ENCODE data around the gene KLHL22. TPM values are rescaled to one million over a fixed set of nuclear protein-coding genes. Genes with fewer than 3 reads are reported as not detected.
"Not testable (repeated sequence)": the region's sequence is repeated elsewhere in the genome, so short reads cannot be mapped to it uniquely, and the experiment has no call there.

KLHL22 gene
- total RNA-seq, 1 donor from 2014 or later, result 44.7 TPM

DNA sequence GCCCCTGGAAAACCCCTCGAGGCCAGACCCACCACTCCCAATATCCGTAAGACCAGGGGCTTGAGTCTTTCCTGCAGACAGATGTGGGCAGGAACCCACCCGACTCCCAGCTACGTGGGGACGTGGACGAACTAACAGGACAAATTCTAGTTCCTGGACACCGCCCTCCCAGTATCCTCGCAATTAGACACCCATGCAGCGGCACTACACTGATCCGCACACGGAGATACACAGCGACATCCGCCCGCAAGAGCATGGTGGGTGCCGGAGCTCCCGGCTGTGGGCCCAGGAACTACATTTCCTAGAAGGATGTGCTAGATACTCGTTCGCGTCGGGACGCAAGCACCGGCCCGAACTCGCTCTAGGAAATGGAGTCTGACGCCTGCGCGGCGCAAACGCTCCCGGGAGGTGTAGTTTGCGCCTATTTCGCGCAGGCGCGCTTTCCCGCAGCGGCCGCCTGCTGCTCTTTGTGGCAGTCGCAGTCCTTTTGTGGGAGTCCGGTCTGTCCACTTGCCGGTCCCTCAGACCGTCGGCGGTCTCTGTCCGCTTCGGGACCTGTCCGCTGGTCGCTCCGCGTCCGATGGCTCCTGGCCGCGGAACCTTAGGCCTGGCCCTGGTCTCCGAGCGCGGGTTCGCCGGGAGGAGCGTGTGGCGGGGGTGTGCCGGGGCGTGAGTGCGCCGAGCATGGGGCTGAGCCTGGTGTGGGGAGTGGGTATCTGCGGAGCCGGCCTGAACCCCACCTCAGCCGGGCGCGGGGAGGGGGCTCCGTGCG, 101.7 kb downstream of the KLHL22 start, which contains the start of gene ZNF74:
TSS of gene ZNF74 (plus strand) at position 447 of the 772 bp plus-strand sequence. CDS start 478 bp downstream, outside the sequence.
- Mint-ChIP-seq H3K36me3 (ENCODE audit: unreplicated experiment) (peaks cover 2% of the 10 kb centered on the region), H3K4me3 (ENCODE audit: unreplicated experiment) (peak within 1 kb of the TSS; percentile 87), H3K27ac (ENCODE audit: unreplicated experiment) (peak within 1 kb of the TSS; percentile 95), H3K9me3 (ENCODE audit: unreplicated experiment) (peaks cover 6% of the 10 kb centered on the region), H3K27me3 (ENCODE audit: unreplicated experiment) (no peaks in the 10 kb centered on the region), H3K4me1 (ENCODE audit: unreplicated experiment) (peaks cover 36% of the 10 kb centered on the region)
- DNase-seq (ENCODE audit: extremely low spot score, unreplicated experiment), result peak; percentile 95
- TF ChIP-seq, protein P1, sequence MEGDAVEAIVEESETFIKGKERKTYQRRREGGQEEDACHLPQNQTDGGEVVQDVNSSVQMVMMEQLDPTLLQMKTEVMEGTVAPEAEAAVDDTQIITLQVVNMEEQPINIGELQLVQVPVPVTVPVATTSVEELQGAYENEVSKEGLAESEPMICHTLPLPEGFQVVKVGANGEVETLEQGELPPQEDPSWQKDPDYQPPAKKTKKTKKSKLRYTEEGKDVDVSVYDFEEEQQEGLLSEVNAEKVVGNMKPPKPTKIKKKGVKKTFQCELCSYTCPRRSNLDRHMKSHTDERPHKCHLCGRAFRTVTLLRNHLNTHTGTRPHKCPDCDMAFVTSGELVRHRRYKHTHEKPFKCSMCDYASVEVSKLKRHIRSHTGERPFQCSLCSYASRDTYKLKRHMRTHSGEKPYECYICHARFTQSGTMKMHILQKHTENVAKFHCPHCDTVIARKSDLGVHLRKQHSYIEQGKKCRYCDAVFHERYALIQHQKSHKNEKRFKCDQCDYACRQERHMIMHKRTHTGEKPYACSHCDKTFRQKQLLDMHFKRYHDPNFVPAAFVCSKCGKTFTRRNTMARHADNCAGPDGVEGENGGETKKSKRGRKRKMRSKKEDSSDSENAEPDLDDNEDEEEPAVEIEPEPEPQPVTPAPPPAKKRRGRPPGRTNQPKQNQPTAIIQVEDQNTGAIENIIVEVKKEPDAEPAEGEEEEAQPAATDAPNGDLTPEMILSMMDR (IDR thresholded peaks at IDR 0.05), result no peak

DNA sequence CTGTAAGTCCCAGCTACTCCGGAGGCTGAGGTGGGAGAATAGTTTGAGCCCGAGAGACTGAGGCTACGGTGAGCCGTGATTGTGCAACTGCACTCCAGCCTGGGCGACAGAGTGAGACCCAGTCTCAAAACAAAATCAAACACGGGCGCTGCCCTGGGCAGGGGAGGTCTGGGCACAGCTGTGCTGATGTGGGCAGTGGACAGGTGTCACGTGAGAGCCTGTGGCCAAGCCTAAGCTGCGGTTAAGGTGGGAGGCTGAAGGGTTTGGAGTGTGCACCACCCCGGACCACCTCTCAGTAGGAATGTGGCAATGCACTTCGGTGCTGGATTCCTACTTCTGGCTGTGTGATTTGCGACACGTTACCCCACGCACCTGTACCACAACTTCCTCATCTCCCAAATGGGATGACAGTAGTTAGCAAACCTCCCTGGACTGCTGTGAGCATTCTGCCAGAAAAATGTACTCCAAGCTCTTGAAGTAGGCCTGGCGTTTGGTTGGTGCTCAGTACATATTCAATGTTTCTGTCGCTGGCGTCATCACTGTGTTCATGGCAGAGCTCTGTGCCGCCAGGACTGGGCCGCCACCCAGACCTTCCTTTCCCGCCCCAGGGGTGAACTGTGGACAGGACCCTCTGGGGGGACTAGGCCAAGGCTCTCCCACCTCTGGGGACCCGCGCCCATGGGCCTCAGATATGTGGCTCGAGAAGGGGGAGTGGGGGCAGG, 102.5 kb downstream of the KLHL22 start:
- peak overlapping the region; percentile 95 for H3K27ac Mint-ChIP-seq (ENCODE audit: unreplicated experiment)
- peaks cover 2% of the 10 kb centered on the region for H3K36me3 Mint-ChIP-seq (ENCODE audit: unreplicated experiment)
- peak overlapping the region; percentile 87 for H3K4me3 Mint-ChIP-seq (ENCODE audit: unreplicated experiment)
- H3K9me3 Mint-ChIP-seq (ENCODE audit: unreplicated experiment), result peaks cover 6% of the 10 kb centered on the region
- peaks cover 33% of the 10 kb centered on the region for H3K4me1 Mint-ChIP-seq (ENCODE audit: unreplicated experiment)
- no peak for DNase-seq (ENCODE audit: extremely low spot score, unreplicated experiment)
- peaks cover 3% of the 10 kb centered on the region for H3K27me3 Mint-ChIP-seq (ENCODE audit: unreplicated experiment)
- TF ChIP-seq, protein P1 (IDR thresholded peaks at IDR 0.05), result no peak

DNA sequence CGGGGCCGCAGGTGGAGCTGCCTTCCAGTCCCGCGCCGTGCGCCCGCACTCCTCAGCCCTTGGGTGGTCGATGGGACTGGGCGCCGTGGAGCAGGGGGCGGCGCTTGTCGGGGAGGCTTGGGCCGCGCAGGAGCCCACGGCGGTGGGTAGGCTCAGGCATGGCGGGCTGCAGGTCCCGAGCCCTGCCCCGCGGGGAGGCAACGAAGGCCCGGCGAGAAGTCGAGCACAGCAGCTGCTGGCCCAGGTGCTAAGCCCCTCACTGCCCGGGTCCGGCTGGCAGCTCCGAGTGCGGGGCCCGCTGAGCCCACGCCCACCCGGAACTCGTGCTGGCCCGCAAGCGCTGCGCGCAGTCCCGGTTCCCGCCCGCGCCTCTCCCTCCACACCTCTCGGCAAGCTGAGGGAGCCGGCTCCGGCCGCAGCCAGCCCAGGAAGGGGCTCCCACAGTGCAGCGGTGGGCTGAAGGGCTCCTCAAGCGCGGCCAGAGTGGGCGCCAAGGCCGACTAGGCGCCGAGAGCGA, 103.2 kb downstream of the KLHL22 start:
- not testable (repeated sequence) for H3K9me3 Mint-ChIP-seq (ENCODE audit: unreplicated experiment); H3K27ac Mint-ChIP-seq (ENCODE audit: unreplicated experiment); H3K4me3 Mint-ChIP-seq (ENCODE audit: unreplicated experiment); DNase-seq (ENCODE audit: extremely low spot score, unreplicated experiment); H3K36me3 Mint-ChIP-seq (ENCODE audit: unreplicated experiment); H3K27me3 Mint-ChIP-seq (ENCODE audit: unreplicated experiment)
- peaks cover 33% of the 10 kb centered on the region for H3K4me1 Mint-ChIP-seq (ENCODE audit: unreplicated experiment)

Other genes with a start within 250 kb of the KLHL22 start
- gene RTN4R, start 227.5 kb downstream of the KLHL22 start, total RNA-seq, result 1.5 and 2.1 TPM in 2 replicates
- 55.0 and 59.4 TPM in 2 replicates for gene DGCR6L, start 175.7 kb downstream of the KLHL22 start, total RNA-seq
- gene ZNF74, start 101.6 kb downstream of the KLHL22 start, total RNA-seq, result 19.6 and 20.4 TPM in 2 replicates
- 48.4 and 50.8 TPM in 2 replicates for gene SCARF2, start 58.0 kb downstream of the KLHL22 start, total RNA-seq
- gene MED15, start 11.8 kb upstream of the KLHL22 start, total RNA-seq, result 104 TPM in 2 replicates

All from osteocyte (in vitro differentiated cells).